ENCODE data around the gene RBBP4. TPM values are rescaled to one million over a fixed set of nuclear protein-coding genes. Genes with fewer than 3 reads are reported as not detected.
"Not testable (repeated sequence)": the region's sequence is repeated elsewhere in the genome, so short reads cannot be mapped to it uniquely, and the experiment has no call there.

RBBP4 gene
- total RNA-seq, 1 donor from 2014 or later: 45.4 TPM

DNA sequence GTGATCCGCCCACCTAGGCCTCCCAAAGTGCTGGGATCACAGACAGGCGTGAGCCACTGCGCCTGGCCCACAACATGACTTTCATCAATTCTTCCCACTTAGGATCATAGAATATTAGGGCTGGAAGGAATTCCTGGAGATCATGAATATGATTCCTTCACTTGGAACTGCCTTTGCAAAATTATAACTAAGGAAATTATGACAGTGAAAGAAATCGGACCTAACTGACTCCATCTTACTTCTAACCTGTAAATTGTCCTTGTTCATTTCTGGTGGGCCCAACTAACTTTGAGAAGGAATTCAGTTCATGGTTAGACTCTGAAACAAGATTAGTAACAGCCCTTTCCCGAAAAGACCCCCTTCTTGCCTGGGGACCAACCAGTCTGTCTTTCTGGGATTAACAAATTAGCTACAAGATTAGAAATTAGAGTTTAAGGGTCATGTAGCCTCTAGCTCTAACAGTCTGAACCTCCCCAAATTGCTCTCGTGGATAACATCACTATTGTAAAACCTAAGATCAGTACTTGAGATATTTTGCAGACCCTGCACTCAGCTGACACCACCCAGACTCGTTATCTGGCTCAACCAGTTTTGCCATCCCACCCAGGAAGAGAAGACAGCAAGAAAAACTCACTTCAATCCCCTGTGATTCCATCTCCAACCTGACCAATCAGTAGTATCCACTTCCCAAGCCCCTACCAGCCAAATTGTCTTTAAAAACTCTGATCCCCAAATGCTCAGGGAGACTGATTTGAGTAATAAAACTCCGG lies 15.3 kb upstream of the RBBP4 start:
- no peak for DNase-seq (ENCODE audit: low spot score in 2 of 2)
- no peak overlapping the region for H3K27ac ChIP-seq
- H3K4me3 ChIP-seq: no peak overlapping the region
- no peaks in the 10 kb centered on the region for H3K9me3 ChIP-seq
- H3K4me1 ChIP-seq: no peaks in the 10 kb centered on the region
- intact Hi-C loops (cut with DNase I): no loop called here
- H3K36me3 ChIP-seq: peaks cover 12 to 23% of the 10 kb centered on the region in 2 donors
- TF ChIP-seq, protein P1, sequence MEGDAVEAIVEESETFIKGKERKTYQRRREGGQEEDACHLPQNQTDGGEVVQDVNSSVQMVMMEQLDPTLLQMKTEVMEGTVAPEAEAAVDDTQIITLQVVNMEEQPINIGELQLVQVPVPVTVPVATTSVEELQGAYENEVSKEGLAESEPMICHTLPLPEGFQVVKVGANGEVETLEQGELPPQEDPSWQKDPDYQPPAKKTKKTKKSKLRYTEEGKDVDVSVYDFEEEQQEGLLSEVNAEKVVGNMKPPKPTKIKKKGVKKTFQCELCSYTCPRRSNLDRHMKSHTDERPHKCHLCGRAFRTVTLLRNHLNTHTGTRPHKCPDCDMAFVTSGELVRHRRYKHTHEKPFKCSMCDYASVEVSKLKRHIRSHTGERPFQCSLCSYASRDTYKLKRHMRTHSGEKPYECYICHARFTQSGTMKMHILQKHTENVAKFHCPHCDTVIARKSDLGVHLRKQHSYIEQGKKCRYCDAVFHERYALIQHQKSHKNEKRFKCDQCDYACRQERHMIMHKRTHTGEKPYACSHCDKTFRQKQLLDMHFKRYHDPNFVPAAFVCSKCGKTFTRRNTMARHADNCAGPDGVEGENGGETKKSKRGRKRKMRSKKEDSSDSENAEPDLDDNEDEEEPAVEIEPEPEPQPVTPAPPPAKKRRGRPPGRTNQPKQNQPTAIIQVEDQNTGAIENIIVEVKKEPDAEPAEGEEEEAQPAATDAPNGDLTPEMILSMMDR (IDR thresholded peaks at IDR 0.05): no peak
- H3K27me3 ChIP-seq: no peaks in the 10 kb centered on the region

DNA sequence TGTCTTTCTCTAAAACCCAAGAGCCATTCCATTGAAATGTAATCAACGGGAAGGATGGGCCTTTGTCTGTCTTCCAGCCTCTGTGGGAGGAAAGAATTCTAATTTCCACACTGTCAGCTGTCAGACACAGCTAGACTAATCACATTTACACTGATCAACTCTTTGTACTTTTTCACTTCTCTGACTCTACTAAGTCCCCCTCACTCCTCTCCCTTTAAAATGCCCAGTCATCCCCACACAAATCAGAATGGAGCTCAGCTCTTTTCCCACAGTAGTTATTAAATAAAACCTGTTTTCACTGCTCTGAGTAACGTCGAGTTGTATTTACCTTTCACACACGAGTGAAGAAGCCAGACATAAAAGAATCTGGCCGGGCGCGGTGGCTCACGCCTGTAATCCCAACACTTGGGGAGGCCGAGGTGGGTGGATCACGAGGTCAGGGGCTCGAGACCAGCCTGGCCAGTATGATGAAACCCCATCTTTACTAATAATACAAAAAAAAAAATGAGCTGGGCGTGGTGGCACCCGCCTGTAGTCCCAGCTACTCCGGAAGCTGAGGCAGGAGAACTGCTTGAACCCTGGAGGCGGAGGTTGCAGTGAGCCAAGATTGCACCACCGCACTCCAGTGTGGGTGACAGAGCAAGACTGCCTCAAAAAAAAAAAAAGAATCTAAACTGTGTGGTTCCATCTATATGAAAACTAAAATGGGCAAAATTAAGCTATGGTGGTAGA lies 13.9 kb upstream of the RBBP4 start:
- H3K9me3 ChIP-seq: no peaks in the 10 kb centered on the region
- DNase-seq (ENCODE audit: low spot score in 2 of 2): no peak
- intact Hi-C loops (cut with DNase I): no loop called here
- no peaks in the 10 kb centered on the region for H3K4me1 ChIP-seq
- H3K4me3 ChIP-seq: no peak overlapping the region
- H3K27me3 ChIP-seq: no peaks in the 10 kb centered on the region
- TF ChIP-seq, protein P1 (IDR thresholded peaks at IDR 0.05): no peak
- H3K36me3 ChIP-seq: peaks cover 10 to 18% of the 10 kb centered on the region in 2 donors
- no peak overlapping the region for H3K27ac ChIP-seq

DNA sequence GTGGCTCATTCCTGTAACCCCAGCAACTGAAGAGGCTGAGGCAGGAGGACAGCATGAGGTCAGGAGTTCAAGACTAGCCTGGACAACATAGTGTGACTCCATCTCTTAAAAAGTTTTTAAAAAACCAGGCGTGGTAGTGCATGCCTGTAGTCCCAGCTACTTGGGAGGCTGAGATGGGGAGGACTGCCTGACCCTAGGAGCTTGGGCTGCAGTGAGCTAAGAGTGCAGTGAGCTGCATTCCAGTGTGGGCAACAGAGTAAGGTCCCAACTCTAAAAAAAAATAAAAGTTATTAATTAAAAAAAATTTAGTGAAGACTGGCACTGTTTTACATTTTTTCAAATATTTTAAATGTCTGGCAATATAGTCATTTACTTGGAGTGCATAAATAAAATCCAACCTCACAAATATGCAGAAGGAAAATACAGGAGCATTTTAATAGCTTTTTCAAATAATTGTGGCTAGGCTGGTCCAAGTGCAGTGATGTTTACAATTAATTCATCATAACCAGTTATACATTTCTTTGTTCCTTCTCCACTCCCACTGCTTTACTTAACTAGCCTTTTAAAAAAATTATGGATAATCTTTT lies 11.4 kb upstream of the RBBP4 start:
- no peaks in the 10 kb centered on the region for H3K9me3 ChIP-seq
- no peak overlapping the region for H3K4me3 ChIP-seq
- no peaks in the 10 kb centered on the region for H3K4me1 ChIP-seq
- no peak overlapping the region for H3K27ac ChIP-seq
- no peak for DNase-seq (ENCODE audit: low spot score in 2 of 2)
- H3K36me3 ChIP-seq: peaks cover 0 to 3% of the 10 kb centered on the region in 2 donors
- no peaks in the 10 kb centered on the region for H3K27me3 ChIP-seq
- intact Hi-C loops (cut with DNase I): no loop called here
- TF ChIP-seq, protein P1 (IDR thresholded peaks at IDR 0.05): no peak

DNA sequence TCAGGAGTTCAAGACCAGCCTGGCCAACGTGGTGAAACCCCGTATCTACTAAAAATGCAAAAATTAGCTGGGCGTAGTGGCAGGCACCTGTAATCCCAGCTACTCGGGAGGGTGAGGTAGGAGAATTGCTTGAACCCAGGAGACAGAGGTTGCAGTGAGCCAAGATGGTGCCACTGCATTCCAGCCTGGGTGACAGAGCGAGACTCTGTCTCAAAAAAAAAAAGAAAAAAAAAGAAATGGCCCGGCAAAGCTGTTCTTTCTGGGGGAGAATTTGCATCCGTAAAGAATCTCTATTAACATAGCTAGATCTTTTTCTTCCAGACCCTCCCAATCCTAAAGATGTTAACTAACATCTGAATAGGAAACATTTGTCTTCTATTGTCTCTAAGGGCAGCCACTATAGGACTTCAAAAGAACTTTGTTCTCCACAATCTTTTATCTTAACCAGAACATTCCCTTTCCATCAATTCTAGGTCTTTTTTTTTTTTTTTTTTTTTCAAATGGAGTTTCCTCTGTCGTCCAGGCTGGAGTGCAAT lies 8.6 kb upstream of the RBBP4 start:
- H3K27ac ChIP-seq; H3K4me3 ChIP-seq; H3K36me3 ChIP-seq; DNase-seq (ENCODE audit: low spot score in 2 of 2); intact Hi-C loops (cut with DNase I); H3K4me1 ChIP-seq; H3K27me3 ChIP-seq; H3K9me3 ChIP-seq: not testable (repeated sequence)

DNA sequence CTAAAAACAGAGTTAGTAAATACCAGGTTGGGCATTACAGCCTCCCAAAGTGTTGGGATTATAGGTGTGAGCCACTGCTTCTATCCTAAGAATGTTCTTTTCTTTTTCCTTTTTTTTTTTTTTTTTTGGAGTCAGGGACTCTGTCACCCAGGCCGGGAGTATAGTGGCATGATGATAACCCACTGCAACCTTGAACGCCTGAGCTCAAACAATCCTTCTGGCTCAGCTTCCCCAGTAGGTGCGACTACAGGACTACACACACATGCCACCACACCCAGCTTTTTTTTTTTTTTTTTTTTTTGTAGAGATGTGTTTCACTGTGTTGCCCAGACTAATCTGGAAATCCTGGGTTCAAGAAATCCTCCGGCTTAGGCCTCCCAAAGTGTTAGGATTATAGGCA lies 6.6 kb upstream of the RBBP4 start:
- intact Hi-C loops (cut with DNase I): no loop called here
- Histone ChIP-seq H3K9me3 (no peaks in the 10 kb centered on the region), H3K4me3 (no peak overlapping the region)

More for the DNA sequence above, 6.6 kb upstream of the RBBP4 start:
- no peak for DNase-seq (ENCODE audit: low spot score in 2 of 2)
- Histone ChIP-seq H3K27ac (no peak overlapping the region), H3K4me1 (peaks cover 0 to 5% of the 10 kb centered on the region in 2 donors), H3K36me3 (no peaks in the 10 kb centered on the region), H3K27me3 (no peaks in the 10 kb centered on the region)
- TF ChIP-seq, protein P1 (IDR thresholded peaks at IDR 0.05): no peak

Data from ascending aorta (tissue), 2 donors.